H1 (cell line): Measurements from ENCODE around the gene CCDC198. TPM values are rescaled to one million over a fixed set of nuclear protein-coding genes. Genes with fewer than 3 reads are reported as not detected.

Source experiments
- CTCF ChIA-PET: fragments of 300-600 bp; sonication (Branson Sonifier 250); formaldehyde crosslinking; loops from one replicate; lab custom pipeline; 2021; ENCODE audit not compliant: partially characterized antibody; lab: Charles Lee
- POLR2A ChIA-PET: fragments of 300-600 bp; sonication (Branson Sonifier 250); formaldehyde crosslinking; loops from one replicate; lab custom pipeline; 2021; ENCODE audit warnings: inconsistent platforms; ENCODE audit not compliant: partially characterized antibody; lab: Charles Lee
- DNase-seq, 2 experiments: peaks; one replicate each; pipeline versions ENCODE4 v3.0.0 to v3.0.0-alpha.2; 2010 to 2022; ENCODE audit warnings: low spot score in 2 of 2, low read depth in 1 of 2, mixed read lengths in 1 of 2
- FAIRE-seq: peaks from 2 replicates; lab custom pipeline; 2011; peaks lifted over from hg19 to GRCh38; lab: Jason Lieb, UNC
- H2AFZ ChIP-seq: 2 replicates; pipeline ENCODE4 v1.8.1; 2012; ENCODE audit warnings: low read length, inconsistent platforms
- H2AK5ac ChIP-seq: 2 replicates; pipeline ENCODE4 v1.6.1; 2013; ENCODE audit warnings: low read depth, low read length
- H2BK120ac ChIP-seq: replicated peaks from 2 replicates; pipeline ENCODE3; 2013; ENCODE audit warnings: low read depth, low read length, inconsistent platforms
- H2BK12ac ChIP-seq: 2 replicates; pipeline ENCODE4 v1.6.1; 2013; ENCODE audit warnings: low read depth, low read length
- H2BK15ac ChIP-seq: 2 replicates; pipeline ENCODE4 v1.6.1; 2013; ENCODE audit warnings: low read length
- H2BK20ac ChIP-seq: 2 replicates; pipeline ENCODE4 v1.6.1; 2013; ENCODE audit warnings: low read length
- H2BK5ac ChIP-seq: 2 replicates; pipeline ENCODE4 v1.6.1; 2013; ENCODE audit warnings: low read depth, low read length
- H3K14ac ChIP-seq: 2 replicates; pipeline ENCODE4 v1.6.1; 2013; ENCODE audit warnings: inconsistent platforms; ENCODE audit not compliant: insufficient read length
- H3K18ac ChIP-seq: 2 replicates; pipeline ENCODE4 v1.6.1; 2013; ENCODE audit warnings: low read length; ENCODE audit errors: extremely low read depth
- H3K23ac ChIP-seq: 2 replicates; pipeline ENCODE4 v1.6.1; 2013; ENCODE audit warnings: inconsistent platforms; ENCODE audit not compliant: insufficient read length
- H3K23me2 ChIP-seq: 2 replicates; pipeline ENCODE4 v1.6.1; 2013; ENCODE audit warnings: low read depth, low read length
- H3K27ac ChIP-seq: 2 replicates; pipeline ENCODE4 v1.6.1; 2011; ENCODE audit warnings: low read depth, low read length, inconsistent platforms
- H3K27me3 ChIP-seq, 4 experiments: replicated peaks in 1 of 4; 1 replicate in 1 of 4; 2 replicates in 3 of 4; pipeline versions ENCODE4 v1.6.1 to v1.8.1; 2011 to 2013; ENCODE audit warnings: low read length in 3 of 4, mild to moderate bottlenecking in 3 of 4, inconsistent platforms in 2 of 4, mixed read lengths in 2 of 4, moderate library complexity in 1 of 4; ENCODE audit not compliant: control insufficient read depth in 3 of 4, insufficient read depth in 3 of 4; ENCODE audit errors: extremely low read depth in 1 of 4
- H3K36me3 ChIP-seq, 4 experiments: 2 replicates each; pipeline versions ENCODE4 v1.6.1 to v1.8.1; 2011 to 2013; ENCODE audit warnings: mild to moderate bottlenecking in 4 of 4, low read length in 3 of 4, moderate library complexity in 2 of 4, control low read depth in 1 of 4, inconsistent platforms in 1 of 4; ENCODE audit not compliant: insufficient read depth in 4 of 4, control insufficient read depth in 2 of 4
- H3K4ac ChIP-seq: replicated peaks from 2 replicates; pipeline ENCODE3; 2013; ENCODE audit warnings: low read length, low read depth, mixed read lengths, inconsistent platforms; ENCODE audit not compliant: insufficient read length
- H3K4me1 ChIP-seq, 4 experiments: replicated peaks in 1 of 4; 1 replicate in 1 of 4; 2 replicates in 3 of 4; pipeline versions ENCODE4 v1.6.1 to v1.8.1; 2011 to 2013; ENCODE audit warnings: low read length in 3 of 4, inconsistent platforms in 2 of 4, mixed read lengths in 1 of 4; ENCODE audit not compliant: insufficient read depth in 4 of 4, control insufficient read depth in 3 of 4
- H3K4me2 ChIP-seq, 2 experiments: 2 replicates each; pipeline versions ENCODE4 v1.6.1 to v1.8.1; 2011 to 2013; ENCODE audit warnings: low read depth in 2 of 2, low read length in 2 of 2, control low read depth in 1 of 2, inconsistent platforms in 1 of 2, mild to moderate bottlenecking in 1 of 2; ENCODE audit not compliant: insufficient read depth in 1 of 2
- H3K4me3 ChIP-seq, 4 experiments: fragments of 200-600, 300-600 bp in 1 of 4; sonication (generic), shearing (Covaris generic), sonication (Bioruptor Twin) in 1 of 4; 2 replicates each; pipeline versions ENCODE4 v1.5.1 to v1.8.1; 2011 to 2016; ENCODE audit warnings: low read length in 4 of 4, low read depth in 3 of 4, control low read depth in 2 of 4, inconsistent platforms in 2 of 4, mild to moderate bottlenecking in 2 of 4, mixed read lengths in 1 of 4, moderate library complexity in 1 of 4; ENCODE audit not compliant: insufficient read depth in 2 of 4; ENCODE audit errors: extremely low read depth in 1 of 4
- H3K56ac ChIP-seq: replicated peaks from 2 replicates; pipeline ENCODE3; 2013; ENCODE audit warnings: low read depth, mild to moderate bottlenecking, mixed read lengths, low read length, inconsistent platforms; ENCODE audit not compliant: insufficient read length
- H3K79me1 ChIP-seq: 2 replicates; pipeline ENCODE4 v1.6.1; 2013; ENCODE audit warnings: low read depth, low read length, control low read depth
- H3K79me2 ChIP-seq, 2 experiments: 2 replicates each; pipeline versions ENCODE4 v1.6.1 to v1.8.1; 2012 to 2013; ENCODE audit warnings: low read length in 2 of 2, mild to moderate bottlenecking in 2 of 2, inconsistent platforms in 1 of 2; ENCODE audit not compliant: insufficient read depth in 2 of 2, control insufficient read depth in 1 of 2
- H3K9ac ChIP-seq, 4 experiments: replicated peaks in 1 of 4; 1 replicate in 1 of 4; 2 replicates in 3 of 4; pipeline versions ENCODE4 v1.6.1 to v1.8.1; 2011 to 2013; ENCODE audit warnings: low read depth in 3 of 4, low read length in 3 of 4, control low read depth in 2 of 4, mild to moderate bottlenecking in 2 of 4, moderate library complexity in 2 of 4, inconsistent platforms in 1 of 4; ENCODE audit errors: extremely low read depth in 1 of 4
- H3K9me3 ChIP-seq, 2 experiments: 2 replicates each; pipeline versions ENCODE4 v1.6.1 to v1.8.1; 2012 to 2013; ENCODE audit warnings: mild to moderate bottlenecking in 2 of 2, moderate library complexity in 2 of 2, control low read depth in 1 of 2, inconsistent platforms in 1 of 2, low read depth in 1 of 2, low read length in 1 of 2, mixed read lengths in 1 of 2; ENCODE audit not compliant: insufficient read depth in 2 of 2
- H4K20me1 ChIP-seq, 2 experiments: replicated peaks in 1 of 2; 2 replicates each; pipeline versions ENCODE3 to v1.8.1; 2011 to 2013; ENCODE audit warnings: inconsistent platforms in 2 of 2, low read length in 2 of 2, mild to moderate bottlenecking in 1 of 2; ENCODE audit not compliant: insufficient read depth in 2 of 2, control insufficient read depth in 1 of 2
- H4K5ac ChIP-seq: 2 replicates; pipeline ENCODE4 v1.6.1; 2013; ENCODE audit warnings: low read length, low read depth, mixed read lengths, inconsistent platforms; ENCODE audit not compliant: insufficient read length
- H4K8ac ChIP-seq: 2 replicates; pipeline ENCODE4 v1.8.0; 2013; ENCODE audit warnings: mild to moderate bottlenecking, moderate library complexity, low read length, inconsistent platforms; ENCODE audit not compliant: insufficient read depth; ENCODE audit errors: extremely low read depth
- H4K91ac ChIP-seq: replicated peaks from 2 replicates; pipeline ENCODE3; 2013; ENCODE audit warnings: low read length, mixed read lengths, inconsistent platforms; ENCODE audit not compliant: insufficient read length
- CBX5 ChIP-seq: fragments of 300-800, 300-1000 bp; sonication (generic); IDR thresholded peaks from 2 replicates; pipeline ENCODE4 v1.7.1; 2016; ENCODE audit warnings: antibody characterized with exemption, low read length, low read depth
- CBX8 ChIP-seq: fragments of 300-800, 300-1000 bp; sonication (generic); IDR thresholded peaks from 2 replicates; pipeline ENCODE4 v1.7.1; 2016; ENCODE audit warnings: low read depth, low read length, borderline replicate concordance
- CHD2 ChIP-seq: IDR thresholded peaks from 2 replicates; pipeline ENCODE4 v1.6.1; 2012; ENCODE audit warnings: low read length, improper control_type of control experiment
- EZH2 ChIP-seq: fragments of 200-600 bp; sonication (generic); IDR thresholded peaks from 2 replicates; pipeline ENCODE4 v1.7.1; 2012; ENCODE audit warnings: low read depth, mild to moderate bottlenecking, moderate library complexity, low read length, inconsistent platforms; ENCODE audit not compliant: severe bottlenecking
- FOSL1 ChIP-seq: IDR thresholded peaks from 2 replicates; pipeline ENCODE4 v1.6.1; 2011; ENCODE audit warnings: mild to moderate bottlenecking, low read depth, low read length, moderate library complexity; ENCODE audit not compliant: insufficient read depth
- GTF2F1 ChIP-seq: IDR thresholded peaks from 2 replicates; pipeline ENCODE4 v1.6.1; 2012; ENCODE audit warnings: low read depth, low read length, improper control_type of control experiment, borderline replicate concordance
- HDAC2 ChIP-seq, 2 experiments: fragments of 300-600 bp in 1 of 2; sonication (generic) in 1 of 2; IDR thresholded peaks; 2 replicates each; pipeline ENCODE4 v1.6.1; 2011 to 2012; ENCODE audit warnings: low read depth in 2 of 2, low read length in 2 of 2, mild to moderate bottlenecking in 2 of 2, moderate library complexity in 2 of 2, borderline replicate concordance in 1 of 2, inconsistent platforms in 1 of 2
- KDM1A ChIP-seq: fragments of 200-600, 300-600 bp; sonication (generic); IDR thresholded peaks from 2 replicates; pipeline ENCODE4 v1.7.1; 2016; ENCODE audit warnings: mild to moderate bottlenecking, low read length, borderline replicate concordance
- PHF8 ChIP-seq: fragments of 200-600 bp; sonication (generic); conservative IDR thresholded peaks from 2 replicates; pipeline ENCODE4 v1.7.1; 2012; ENCODE audit warnings: low read depth, mild to moderate bottlenecking, inconsistent platforms, low read length, moderate library complexity
- RFX5 ChIP-seq: IDR thresholded peaks from 2 replicates; pipeline ENCODE4 v1.6.1; 2011; ENCODE audit warnings: low read depth, low read length, improper control_type of control experiment, borderline replicate concordance
- SIN3A ChIP-seq, 2 experiments: IDR thresholded peaks in 1 of 2; conservative IDR thresholded peaks in 1 of 2; 2 replicates each; pipeline ENCODE4 v1.6.1; 2011 to 2012; ENCODE audit warnings: low read length in 2 of 2, improper control_type of control experiment in 1 of 2, low read depth in 1 of 2, mild to moderate bottlenecking in 1 of 2
- SIX5 ChIP-seq: IDR thresholded peaks from 2 replicates; pipeline ENCODE4 v1.6.1; 2011; ENCODE audit warnings: mild to moderate bottlenecking, low read depth, low read length
- SP1 ChIP-seq: IDR thresholded peaks from 2 replicates; pipeline ENCODE4 v1.6.1; 2011; ENCODE audit warnings: low read depth, low read length
- TBP ChIP-seq: IDR thresholded peaks from 2 replicates; pipeline ENCODE4 v1.6.1; 2011; ENCODE audit warnings: low read depth, low read length, improper control_type of control experiment
- TEAD4 ChIP-seq: IDR thresholded peaks from 2 replicates; pipeline ENCODE4 v1.6.1; 2012; ENCODE audit warnings: low read depth, low read length, inconsistent platforms, mixed read lengths
- WGBS, 2 experiments: shearing (Covaris generic) in 1 of 2; methylation state at CpG; one replicate each; pipeline versions ENCODE4 v1.1.6 to v1.1.7; 2013 to 2015; ENCODE audit warnings: low lambda C conversion rate in 2 of 2, mixed read lengths in 2 of 2, inconsistent platforms in 1 of 2, low coverage in 1 of 2, missing lambda C conversion rate in 1 of 2; ENCODE audit not compliant: insufficient replicate concordance in 2 of 2, insufficient coverage in 1 of 2, insufficient read length in 1 of 2; ENCODE audit errors: extremely low coverage in 1 of 2, missing lambda C conversion rate in 1 of 2; 5-methylcytosine and 5-hydroxymethylcytosine counted together
- polyA plus RNA-seq, 7 experiments: library from polyadenylated mRNA; depleted of rRNA in 3 of 7; stranded (reverse) in 5 of 7; unstranded in 2 of 7; fragments of >200 nt in 5 of 7; fragments of 200-250 nt in 2 of 7; gene quantifications; 1 replicate in 5 of 7; 2 replicates in 1 of 7; 4 replicates in 1 of 7; pipeline versions ENCODE4 v1.2.1 to v1.2.3, GENCODE V29; 2011 to 2013; ENCODE audit warnings: missing spikeins in 2 of 7, mixed read lengths in 2 of 7
- total RNA-seq: library from RNA; stranded (reverse); fragmentation: NEBNext Ultra II Directional; extraction: Animal tissue kit (Norgen Biotek cat#: 25700); gene quantifications from 2 replicates; pipeline ENCODE4 v1.2.1, GENCODE V29; 2021

Gene CCDC198
- total and polyA plus RNA-seq, 2 of the 8 experiments (the other 6 are each of a cell fraction or from before 2014, with no cell fraction given), result not detected

GRCh38 chr14:57512220-57512619, 18.6 kb upstream of the CCDC198 start:
- Histone ChIP-seq H4K20me1 (no peaks in the 10 kb centered on the region), H3K27ac (no peak overlapping the region), H3K36me3 (no peaks in the 10 kb centered on the region), H3K79me1 (no peaks in the 10 kb centered on the region), H2BK120ac (no peak overlapping the region), H2AFZ (no peak overlapping the region), H3K9ac (no peak overlapping the region; a peak in 1 of 7 replicates), H4K91ac (no peak overlapping the region), H2BK5ac (no peak overlapping the region), H3K79me2 (no peaks in the 10 kb centered on the region), H3K14ac (no peak overlapping the region), H4K5ac (no peak overlapping the region), H4K8ac (no peak overlapping the region), H3K18ac (no peak overlapping the region), H3K9me3 (no peaks in the 10 kb centered on the region), H3K23me2 (no peaks in the 10 kb centered on the region), H3K4me3 (no peak overlapping the region), H3K4me1 (no peaks in the 10 kb centered on the region), H3K4ac (no peak overlapping the region), H3K56ac (no peak overlapping the region), H2BK20ac (no peak overlapping the region), H3K27me3 (no peaks in the 10 kb centered on the region), H3K23ac (no peak overlapping the region), H3K4me2 (no peak overlapping the region), H2BK12ac (no peak overlapping the region), H2AK5ac (no peak overlapping the region), H2BK15ac (no peak overlapping the region)
- ChIA-PET POLR2A (no interaction called here), CTCF (interaction anchor here (1.8 kb wide), 1 partner anchor 15 kb away, joined by 7 read pairs; no protein-coding TSS in a partner anchor)
- 86% methylated on average over 3 of the region's 3 CpGs; no CpG with 5 or more reads in 1 of the 2 experiments for WGBS, 2 experiments
- FAIRE-seq (no peak), DNase-seq (no peak)
- no peak for TF ChIP-seq HDAC2 (IDR thresholded peaks at IDR 0.05; ENCODE audit: borderline replicate concordance in 1 of 2, low read depth in 2 of 2, low read length in 2 of 2)
- TF ChIP-seq TBP, result no peak
- TF ChIP-seq SP1, result no peak
- no peak for TF ChIP-seq EZH2
- no peak for TF ChIP-seq KDM1A
- TF ChIP-seq TEAD4, result no peak
- TF ChIP-seq SIN3A (conservative IDR thresholded peaks at IDR 0.05 in 1 of 2, IDR thresholded peaks at IDR 0.05 in 1 of 2; ENCODE audit: low read depth in 1 of 2, low read length in 2 of 2), result no peak
- no peak for TF ChIP-seq CBX8
- TF ChIP-seq CBX5, result no peak
- no peak for TF ChIP-seq GTF2F1
- no peak for TF ChIP-seq CHD2
- no peak for TF ChIP-seq PHF8
- TF ChIP-seq SIX5, result no peak
- TF ChIP-seq RFX5, result no peak
- TF ChIP-seq FOSL1, result no peak
